GM12878 (cell line): ENCODE measurements around the gene CHD6. TPM values are rescaled to one million over a fixed set of nuclear protein-coding genes. Genes with fewer than 3 reads are reported as not detected.

ENCODE experiments used
- ATAC-seq: fragments of 200-7000 bp; cut with Tn5 transposase; 3 replicates; pipeline ENCODE4 v1.9.1; 2020; ENCODE audit warnings: mild to moderate bottlenecking, moderate library complexity
- BruUV-seq: library from RNA; stranded (reverse); fragments of 400-500 nt; replicated peaks from 2 replicates; lab custom pipeline; 2021; lab: Mats Ljungman, UMichigan
- CTCF ChIA-PET: fragments of 300-600 bp; sonication (Branson Sonifier 250); formaldehyde crosslinking; extraction: SDS; loops from one replicate; lab custom pipeline; 2021; ENCODE audit warnings: inconsistent platforms; lab: Yijun Ruan, JAX
- POLR2A ChIA-PET: fragments of 350-600 bp; formaldehyde crosslinking; extraction: SDS; loops from one replicate; lab custom pipeline; 2021; ENCODE audit warnings: inconsistent platforms; lab: Charles Lee
- RAD21 ChIA-PET: fragments of 300-600 bp; sonication (Branson Sonifier 250); formaldehyde crosslinking; loops from one replicate; lab custom pipeline; 2023; ENCODE audit warnings: antibody characterized with exemption; ENCODE audit not compliant: unreplicated experiment; lab: Charles Lee
- SMC1A ChIA-PET: fragments of 300-600 bp; sonication (Branson Sonifier 250); formaldehyde crosslinking; loops from one replicate; lab custom pipeline; 2023; ENCODE audit not compliant: unreplicated experiment, uncharacterized antibody; lab: Charles Lee
- DNase-seq: peaks from one replicate; pipeline ENCODE4 v3.0.0-alpha.2; 2011; ENCODE audit warnings: low read depth, low spot score
- FAIRE-seq: peaks from 3 replicates; lab custom pipeline; 2011; peaks lifted over from hg19 to GRCh38; lab: Jason Lieb, UNC
- H2AFZ ChIP-seq: 2 replicates; pipeline ENCODE4 v1.6.0; 2011; ENCODE audit warnings: low read depth, low read length, control low read depth; ENCODE audit not compliant: control insufficient read depth
- H3K27ac ChIP-seq: 2 replicates; pipeline ENCODE4 v1.5.1; 2011; ENCODE audit warnings: control low read depth; ENCODE audit not compliant: control insufficient read depth, insufficient read depth
- H3K27me3 ChIP-seq, 2 experiments: replicated peaks in 1 of 2; 2 replicates each; pipeline versions ENCODE4 v1.6.0 to v1.6.1; 2011; ENCODE audit warnings: low read length in 1 of 2; ENCODE audit not compliant: control insufficient read depth in 2 of 2, insufficient read depth in 2 of 2
- H3K36me3 ChIP-seq, 2 experiments: 2 replicates each; pipeline ENCODE4 v1.5.1; 2011; ENCODE audit warnings: low read length in 1 of 2; ENCODE audit not compliant: control insufficient read depth in 2 of 2, insufficient read depth in 2 of 2
- H3K4me1 ChIP-seq: 2 replicates; pipeline ENCODE4 v1.6.1; 2011; ENCODE audit warnings: mild to moderate bottlenecking, low read length, moderate library complexity, mixed read lengths; ENCODE audit not compliant: control insufficient read depth, insufficient read depth
- H3K4me2 ChIP-seq: 2 replicates; pipeline ENCODE4 v1.6.0; 2011; ENCODE audit warnings: control low read depth; ENCODE audit not compliant: control insufficient read depth, insufficient read depth
- H3K4me3 ChIP-seq: fragments of 200-600 bp; sonication (generic); 2 replicates; pipeline ENCODE4 v1.5.1; 2016
- H3K79me2 ChIP-seq: 2 replicates; pipeline ENCODE4 v1.6.0; 2011; ENCODE audit warnings: low read length; ENCODE audit not compliant: control insufficient read depth, insufficient read depth
- H3K9ac ChIP-seq: 2 replicates; pipeline ENCODE4 v1.8.0; 2011; ENCODE audit warnings: low read length, control low read depth, mixed read lengths; ENCODE audit not compliant: control insufficient read depth, insufficient read depth
- H3K9me3 ChIP-seq: replicated peaks from 3 replicates; pipeline ENCODE4 v1.5.1; 2011; ENCODE audit warnings: mild to moderate bottlenecking, low read length; ENCODE audit not compliant: control insufficient read depth, insufficient read depth
- H4K20me1 ChIP-seq: 2 replicates; pipeline ENCODE4 v1.6.0; 2011; ENCODE audit not compliant: control insufficient read depth, insufficient read depth
- BMI1 ChIP-seq: fragments of 450-650 bp; IDR thresholded peaks from 2 replicates; pipeline ENCODE4 v1.6.1; 2016; ENCODE audit warnings: mild to moderate bottlenecking, moderate library complexity, borderline replicate concordance
- CEBPB ChIP-seq, 2 experiments: fragments of 150-350 bp in 1 of 2; IDR thresholded peaks; 2 replicates each; pipeline ENCODE4 v1.6.1; 2012 to 2014; ENCODE audit warnings: low read depth in 2 of 2, low read length in 2 of 2, borderline replicate concordance in 1 of 2, inconsistent platforms in 1 of 2
- DPF2 ChIP-seq: fragments of 450-650 bp; IDR thresholded peaks from 2 replicates; pipeline ENCODE4 v1.6.1; 2017; ENCODE audit warnings: mild to moderate bottlenecking
- ESRRA ChIP-seq: IDR thresholded peaks from 2 replicates; pipeline ENCODE4 v1.6.1; 2012; ENCODE audit warnings: mild to moderate bottlenecking, low read length, improper control_type of control experiment
- MTA2 ChIP-seq: fragments of 450-650 bp; IDR thresholded peaks from 2 replicates; pipeline ENCODE4 v1.6.1; 2016; ENCODE audit warnings: low read depth, mild to moderate bottlenecking, moderate library complexity
- NFYB ChIP-seq: IDR thresholded peaks from 2 replicates; pipeline ENCODE4 v1.6.1; 2011; ENCODE audit warnings: low read depth, mild to moderate bottlenecking, low read length, improper control_type of control experiment, moderate library complexity; ENCODE audit not compliant: insufficient read depth
- RUNX3 ChIP-seq: IDR thresholded peaks from 2 replicates; pipeline ENCODE4 v1.6.1; 2012; ENCODE audit warnings: low read length, inconsistent platforms
- SMARCA5 ChIP-seq: fragments of 450-650 bp; IDR thresholded peaks from 2 replicates; pipeline ENCODE4 v1.6.1; 2017; ENCODE audit warnings: mild to moderate bottlenecking
- SUPT20H ChIP-seq: IDR thresholded peaks from 2 replicates; pipeline ENCODE4 v1.6.1; 2011; ENCODE audit warnings: low read depth, mild to moderate bottlenecking, low read length, moderate library complexity, borderline replicate concordance; ENCODE audit not compliant: control insufficient read depth
- YBX1 ChIP-seq: fragments of 450-650 bp; IDR thresholded peaks from 2 replicates; pipeline ENCODE4 v1.6.1; 2016; ENCODE audit warnings: antibody characterized with exemption
- ZBED1 ChIP-seq: IDR thresholded peaks from 2 replicates; pipeline ENCODE4 v1.6.1; 2016; ENCODE audit warnings: borderline replicate concordance
- ZNF217 ChIP-seq: fragments of 450-650 bp; IDR thresholded peaks from 2 replicates; pipeline ENCODE4 v1.6.1; 2017; ENCODE audit warnings: antibody characterized with exemption, mild to moderate bottlenecking
- ZNF274 ChIP-seq: IDR thresholded peaks from one replicate; pipeline ENCODE4 v1.8.0; 2011; ENCODE audit not compliant: insufficient read length, insufficient read depth
- WGBS: methylation state at CpG from one replicate; pipeline ENCODE4 v1.1.6; 2016; ENCODE audit warnings: low lambda C conversion rate; ENCODE audit not compliant: insufficient replicate concordance, insufficient coverage; ENCODE audit errors: missing lambda C conversion rate; 5-methylcytosine and 5-hydroxymethylcytosine counted together
- in situ Hi-C: fragments of 300-500 bp; cut with MboI; formaldehyde crosslinking; loops from 9 replicates; pipeline ENCODE4 v1.14.3; 2018; ENCODE audit warnings: mixed read lengths
- intact Hi-C: fragments of 100-400 bp; cut with micrococcal nuclease; formaldehyde crosslinking; loops from one replicate; pipeline ENCODE4 v1.14.2; 2022; ENCODE audit not compliant: unreplicated experiment
- polyA plus RNA-seq, 11 experiments: library from polyadenylated mRNA; depleted of rRNA in 4 of 11; unstranded in 6 of 11; stranded (reverse) in 5 of 11; fragments of >200 nt; fragmentation: Nextera tagmentation in 4 of 11; fragmentation: Illumina TruSeq in 1 of 11; extraction: Ambion mirVana in 4 of 11; extraction: Trizol in 1 of 11; gene quantifications; 1 replicate in 1 of 11; 2 replicates in 10 of 11; pipeline versions ENCODE4 v1.2.1 to v1.2.3, GENCODE V29; 2011 to 2016; ENCODE audit warnings: inconsistent platforms in 2 of 11, missing spikeins in 2 of 11, low read depth in 1 of 11
- total RNA-seq, 4 experiments: library from RNA; depleted of rRNA in 3 of 4; stranded (reverse); fragments of >200 nt in 3 of 4; fragmentation: Illumina TruSeq in 1 of 4; extraction: Trizol in 1 of 4; gene quantifications; 2 replicates each; pipeline versions ENCODE4 v1.2.1 to v1.2.3, GENCODE V29; 2013 to 2021
- TF ChIP-seq, protein P1 (sequence below): fragments of 450-650 bp; IDR thresholded peaks from 2 replicates; pipeline ENCODE4 v1.6.1; 2017; ENCODE audit warnings: low read depth, mild to moderate bottlenecking, moderate library complexity
- TF ChIP-seq, protein P2 (sequence below): fragments of 450-650 bp; IDR thresholded peaks from 2 replicates; pipeline ENCODE4 v1.6.1; 2017; ENCODE audit warnings: mild to moderate bottlenecking, low read depth, inconsistent platforms; ENCODE audit not compliant: poor library complexity, severe bottlenecking

Gene CHD6
- total and polyA plus RNA-seq, 10 of the 15 experiments (the other 5 are each of a cell fraction or from before 2014, with no cell fraction given): 4.3 to 25.5 (median 17.1) TPM

DNA sequence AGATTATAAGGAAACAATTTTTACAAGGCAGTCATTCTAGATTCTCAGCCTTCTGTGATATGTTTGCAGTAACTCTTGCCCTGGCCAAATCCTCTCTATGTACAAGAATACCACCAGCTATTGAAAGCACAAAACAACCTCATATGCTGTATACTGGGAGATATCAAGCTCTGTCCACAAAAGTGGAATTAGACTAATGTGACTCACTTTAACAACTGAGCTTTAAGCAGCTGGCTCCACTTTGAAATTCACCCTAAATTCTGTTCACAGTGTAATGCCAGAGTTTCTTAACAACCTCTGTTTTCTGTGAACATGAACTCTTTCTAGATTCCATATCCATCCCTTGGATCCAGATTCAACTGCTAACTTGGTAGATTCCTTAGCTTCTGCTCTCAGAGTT is 47.6 kb downstream of the CHD6 start:
- ChIA-PET POLR2A (interaction anchor here (0.6 to 1.4 kb wide), 6 partner anchors 9 to 52 kb away, joined by 3 to 5 read pairs (median 4); partner anchors contain the start of gene CHD6), SMC1A (interaction anchor here (0.9 to 3.0 kb wide), 15 partner anchors 9 to 89 kb away, joined by 3 to 12 read pairs (median 3); no protein-coding TSS in a partner anchor), RAD21 (interaction anchor here (0.6 to 1.6 kb wide), 5 partner anchors 10 to 45 kb away, joined by 3 to 8 read pairs (median 5); no protein-coding TSS in a partner anchor), CTCF (interaction anchor here (0.8 to 4.5 kb wide), 5 partner anchors 8 to 78 kb away, joined by 3 to 22 read pairs (median 3); no protein-coding TSS in a partner anchor)
- DNase-seq: no peak
- intact Hi-C loops: no loop called here
- FAIRE-seq: no peak
- H3K4me3 ChIP-seq: no peak overlapping the region
- in situ Hi-C loops: no loop called here
- H3K4me2 ChIP-seq: no peak overlapping the region
- TF ChIP-seq BMI1 (no peak), ZNF274 (no peak), ZBED1 (no peak), SMARCA5 (no peak), CEBPB (IDR thresholded peaks at IDR 0.05; ENCODE audit: borderline replicate concordance in 1 of 2, low read depth in 2 of 2, low read length in 2 of 2) (no peak), YBX1 (no peak), SUPT20H (no peak)
- no peak; the same call in 2 of the 3 replicates for ATAC-seq
- no TSS peak for BruUV-seq
- 0 out of 4 replicates have a peak, but pooled peaks cover 0 to 2% of the 10 kb centered on the region in 2 experiments for H3K36me3 ChIP-seq
- no peaks in the 10 kb centered on the region for H4K20me1 ChIP-seq
- no peak overlapping the region for H2AFZ ChIP-seq
- no peak overlapping the region for H3K9ac ChIP-seq
- peaks cover 28% of the 10 kb centered on the region for H3K79me2 ChIP-seq
- no peaks in the 10 kb centered on the region for H3K27me3 ChIP-seq
- peaks cover 4% of the 10 kb centered on the region; the same call in 2 of the 3 replicates for H3K9me3 ChIP-seq
- H3K4me1 ChIP-seq: peaks cover 5% of the 10 kb centered on the region; the same call in 1 of the 2 replicates
- H3K27ac ChIP-seq: no peak overlapping the region

DNA sequence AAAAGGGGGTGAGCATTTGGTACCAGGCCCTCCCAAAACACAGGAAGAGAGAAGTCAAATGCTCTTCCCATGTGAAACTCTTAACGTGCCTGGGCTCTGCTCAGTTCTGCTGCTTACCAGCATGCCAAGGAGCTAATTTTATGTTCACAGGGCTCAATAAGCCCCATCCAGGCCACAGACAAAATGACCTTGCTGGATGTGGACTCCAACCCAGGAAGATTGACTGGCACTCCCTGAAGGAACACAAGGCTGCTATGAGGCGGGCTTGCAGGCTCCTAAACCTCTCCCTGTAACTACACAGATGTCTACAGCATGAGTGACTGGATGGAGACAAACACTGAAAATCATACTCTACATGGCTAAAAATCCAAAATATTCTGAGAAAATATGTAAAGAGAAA is 50.6 kb downstream of the CHD6 start:
- no peaks in the 10 kb centered on the region for H3K27me3 ChIP-seq
- no peak overlapping the region; the same call in 1 of the 2 replicates for H3K4me2 ChIP-seq
- H3K79me2 ChIP-seq: peaks cover 20% of the 10 kb centered on the region
- intact Hi-C loops (no loop called here), in situ Hi-C loops (no loop called here)
- no peaks in the 10 kb centered on the region; the same call in 2 of the 3 replicates for H3K9me3 ChIP-seq
- no peak overlapping the region for H2AFZ ChIP-seq
- ATAC-seq (no peak), DNase-seq (no peak), FAIRE-seq (no peak)
- H3K4me3 ChIP-seq: no peak overlapping the region
- CTCF ChIA-PET: interaction anchor here (1.0 to 1.4 kb wide), 3 partner anchors 14 to 146 kb away, joined by 3 to 4 read pairs (median 3); no protein-coding TSS in a partner anchor
- POLR2A ChIA-PET: no interaction called here
- no peaks in the 10 kb centered on the region for H4K20me1 ChIP-seq
- SMC1A ChIA-PET: interaction anchor here (1.0 to 2.5 kb wide), 4 partner anchors 9 to 19 kb away, joined by 3 to 9 read pairs (median 4); no protein-coding TSS in a partner anchor
- H3K27ac ChIP-seq: no peak overlapping the region
- RAD21 ChIA-PET: no interaction called here
- H3K36me3 ChIP-seq: 0 out of 4 replicates have a peak, but pooled peaks cover 0 to 2% of the 10 kb centered on the region in 2 experiments
- no peak overlapping the region for H3K9ac ChIP-seq
- 78% methylated on average over 2 of the region's 2 CpGs for whole genome bisulfite sequencing
- H3K4me1 ChIP-seq: peaks cover 5% of the 10 kb centered on the region; the same call in 1 of the 2 replicates
- BruUV-seq: no TSS peak
- no peak for TF ChIP-seq DPF2
- TF ChIP-seq ZNF217: no peak
- no peak for TF ChIP-seq NFYB
- TF ChIP-seq BMI1: no peak
- TF ChIP-seq, protein P1, sequence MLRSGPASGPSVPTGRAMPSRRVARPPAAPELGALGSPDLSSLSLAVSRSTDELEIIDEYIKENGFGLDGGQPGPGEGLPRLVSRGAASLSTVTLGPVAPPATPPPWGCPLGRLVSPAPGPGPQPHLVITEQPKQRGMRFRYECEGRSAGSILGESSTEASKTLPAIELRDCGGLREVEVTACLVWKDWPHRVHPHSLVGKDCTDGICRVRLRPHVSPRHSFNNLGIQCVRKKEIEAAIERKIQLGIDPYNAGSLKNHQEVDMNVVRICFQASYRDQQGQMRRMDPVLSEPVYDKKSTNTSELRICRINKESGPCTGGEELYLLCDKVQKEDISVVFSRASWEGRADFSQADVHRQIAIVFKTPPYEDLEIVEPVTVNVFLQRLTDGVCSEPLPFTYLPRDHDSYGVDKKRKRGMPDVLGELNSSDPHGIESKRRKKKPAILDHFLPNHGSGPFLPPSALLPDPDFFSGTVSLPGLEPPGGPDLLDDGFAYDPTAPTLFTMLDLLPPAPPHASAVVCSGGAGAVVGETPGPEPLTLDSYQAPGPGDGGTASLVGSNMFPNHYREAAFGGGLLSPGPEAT: no peak
- TF ChIP-seq MTA2: no peak
- TF ChIP-seq ESRRA: no peak
- TF ChIP-seq RUNX3: no peak
- TF ChIP-seq, protein P2, sequence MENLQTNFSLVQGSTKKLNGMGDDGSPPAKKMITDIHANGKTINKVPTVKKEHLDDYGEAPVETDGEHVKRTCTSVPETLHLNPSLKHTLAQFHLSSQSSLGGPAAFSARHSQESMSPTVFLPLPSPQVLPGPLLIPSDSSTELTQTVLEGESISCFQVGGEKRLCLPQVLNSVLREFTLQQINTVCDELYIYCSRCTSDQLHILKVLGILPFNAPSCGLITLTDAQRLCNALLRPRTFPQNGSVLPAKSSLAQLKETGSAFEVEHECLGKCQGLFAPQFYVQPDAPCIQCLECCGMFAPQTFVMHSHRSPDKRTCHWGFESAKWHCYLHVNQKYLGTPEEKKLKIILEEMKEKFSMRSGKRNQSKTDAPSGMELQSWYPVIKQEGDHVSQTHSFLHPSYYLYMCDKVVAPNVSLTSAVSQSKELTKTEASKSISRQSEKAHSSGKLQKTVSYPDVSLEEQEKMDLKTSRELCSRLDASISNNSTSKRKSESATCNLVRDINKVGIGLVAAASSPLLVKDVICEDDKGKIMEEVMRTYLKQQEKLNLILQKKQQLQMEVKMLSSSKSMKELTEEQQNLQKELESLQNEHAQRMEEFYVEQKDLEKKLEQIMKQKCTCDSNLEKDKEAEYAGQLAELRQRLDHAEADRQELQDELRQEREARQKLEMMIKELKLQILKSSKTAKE: no peak
